ENCODE results near the gene ANKRD17.

The ANKRD17 gene

GRCh38 chr4:73231518-73232487 lies 26.8 kb downstream of the ANKRD17 start (continued):
- TF ChIP-seq ZNF280D (tag by site-specific recombination; IDR thresholded peaks at IDR 0.05) (no peak), ZNF777 (tag by site-specific recombination; IDR thresholded peaks at IDR 0.05; ENCODE audit: borderline replicate concordance) (no peak), GLI2 (tag by site-specific recombination; IDR thresholded peaks at IDR 0.05; ENCODE audit: borderline replicate concordance, low read depth) (no peak), TRIM28 (IDR thresholded peaks at IDR 0.05; ENCODE audit: borderline replicate concordance, low read length) (no peak), PATZ1 (tag by site-specific recombination; IDR thresholded peaks at IDR 0.05) (no peak), ZNF692 (tag by site-specific recombination; IDR thresholded peaks at IDR 0.05) (no peak), ZNF561 (tag by site-specific recombination; IDR thresholded peaks at IDR 0.05; ENCODE audit: borderline replicate concordance) (no peak), ZNF155 (tag by site-specific recombination; IDR thresholded peaks at IDR 0.05) (no peak), ZNF645 (tag by site-specific recombination; IDR thresholded peaks at IDR 0.05) (no peak), KLF9 (tag by site-specific recombination; IDR thresholded peaks at IDR 0.05; ENCODE audit: low read depth) (no peak), ZBTB11 (tag by site-specific recombination; conservative IDR thresholded peaks at IDR 0.05; ENCODE audit: low read depth) (no peak)

- ChIA-PET CTCF (interaction anchor here (1.0 to 1.5 kb wide), 2 partner anchors 9 to 26 kb away, joined by 3 to 5 read pairs; no protein-coding TSS in a partner anchor), POLR2A (interaction anchor here (1.0 kb wide), 1 partner anchor 26 kb away, joined by 3 read pairs; no protein-coding TSS in a partner anchor)
- Histone ChIP-seq H3K27ac (ENCODE audit: extremely low read depth, low read depth, low read length) (no peak overlapping the region), H3K36me3 (ENCODE audit: control insufficient read depth in 2 of 2, insufficient read depth in 1 of 2, low read length in 2 of 2) (peaks cover 0 to 42% of the 10 kb centered on the region in 2 experiments; a peak in 1 of 3 replicates), H3K4me1 (ENCODE audit: control insufficient read depth, insufficient read depth, low read length) (no peaks in the 10 kb centered on the region), H3K4me3 (ENCODE audit: low read depth, low read length) (no peak overlapping the region), H3K9me3 (ENCODE audit: control insufficient read depth, insufficient read depth, low read depth, low read length) (no peaks in the 10 kb centered on the region)
- no peak for TF ChIP-seq GLIS2 (tag by site-specific recombination; IDR thresholded peaks at IDR 0.05)
- TF ChIP-seq ZNF768 (tag by site-specific recombination; IDR thresholded peaks at IDR 0.05): no peak
- TF ChIP-seq ZNF596 (tag by site-specific recombination; IDR thresholded peaks at IDR 0.05): no peak
- TF ChIP-seq ZBTB1 (tag by site-specific recombination; IDR thresholded peaks at IDR 0.05): no peak
- no peak for TF ChIP-seq ZNF341 (tag by site-specific recombination; IDR thresholded peaks at IDR 0.05; ENCODE audit: low read depth)
- no peak for TF ChIP-seq ZNF112 (tag by site-specific recombination; IDR thresholded peaks at IDR 0.05)
- TF ChIP-seq ZNF548 (tag by site-specific recombination; IDR thresholded peaks at IDR 0.05): no peak
- TF ChIP-seq YY1 (tag by site-specific recombination; IDR thresholded peaks at IDR 0.05): no peak
- no peak for TF ChIP-seq ZNF48 (tag by site-specific recombination; IDR thresholded peaks at IDR 0.05)
- TF ChIP-seq ZNF677 (tag by site-specific recombination; IDR thresholded peaks at IDR 0.05): no peak
- no peak for TF ChIP-seq ZSCAN4 (tag by site-specific recombination; IDR thresholded peaks at IDR 0.05)
These were observed 27.6 kb downstream of the ANKRD17 start for GRCh38 chr4:73230865-73231517.
